ENCODE results near the gene LRRC8B. TPM values are rescaled to one million over a fixed set of nuclear protein-coding genes. Genes with fewer than 3 reads are reported as not detected.

Gene LRRC8B
- total RNA-seq, 1 donor from 2014 or later, result 19.1 TPM

GRCh38 chr1:89603651-89604413 is 79.2 kb downstream of the LRRC8B start:
- CTCF ChIA-PET, result interaction anchor here (0.7 to 7.3 kb wide), 4 partner anchors 12 to 160 kb away, joined by 3 to 49 read pairs (median 8); no protein-coding TSS in a partner anchor
- Mint-ChIP-seq H3K36me3 (ENCODE audit: low read depth) (no peaks in the 10 kb centered on the region), H3K4me1 (peaks cover 35% of the 10 kb centered on the region), H3K9me3 (no peaks in the 10 kb centered on the region), H3K27me3 (no peaks in the 10 kb centered on the region), H3K27ac (no peak overlapping the region), H3K4me3 (no peak overlapping the region)
- no peak for TF ChIP-seq CTCF (IDR thresholded peaks at IDR 0.05)
- DNase-seq, result no peak
- ATAC-seq (ENCODE audit: low read depth), result no peak
- POLR2A ChIA-PET, result no interaction called here
- intact Hi-C loops (cut with micrococcal nuclease), result no loop called here

- intact Hi-C loops (cut with micrococcal nuclease), result no loop called here
- no peak for ATAC-seq (ENCODE audit: low read depth)
- POLR2A ChIA-PET, result no interaction called here
These were observed 79.7 kb downstream of the LRRC8B start for GRCh38 chr1:89604414-89604735.

GRCh38 chr1:89605692-89606091 is 81.1 kb downstream of the LRRC8B start:
- H3K4me1 Mint-ChIP-seq, result peaks cover 46% of the 10 kb centered on the region
- H3K9me3 Mint-ChIP-seq, result no peaks in the 10 kb centered on the region
- intact Hi-C loops (cut with micrococcal nuclease), result no loop called here
- no peak for ATAC-seq (ENCODE audit: low read depth)
- ChIA-PET CTCF (interaction anchor here (2.3 to 7.3 kb wide), 3 partner anchors 11 to 158 kb away, joined by 6 to 49 read pairs (median 11); no protein-coding TSS in a partner anchor), POLR2A (no interaction called here)
- no peak for DNase-seq
- no peak for TF ChIP-seq CTCF (IDR thresholded peaks at IDR 0.05)
- no peaks in the 10 kb centered on the region for H3K36me3 Mint-ChIP-seq (ENCODE audit: low read depth)
- no peak overlapping the region for H3K27ac Mint-ChIP-seq
- H3K27me3 Mint-ChIP-seq, result no peaks in the 10 kb centered on the region
- H3K4me3 Mint-ChIP-seq, result no peak overlapping the region

More at GRCh38 chr1:89604414-89604735, 79.7 kb downstream of the LRRC8B start:
- TF ChIP-seq CTCF (IDR thresholded peaks at IDR 0.05), result no peak
- Mint-ChIP-seq H3K4me1 (peaks cover 35% of the 10 kb centered on the region), H3K36me3 (ENCODE audit: low read depth) (no peaks in the 10 kb centered on the region), H3K4me3 (no peak overlapping the region), H3K9me3 (no peaks in the 10 kb centered on the region), H3K27me3 (no peaks in the 10 kb centered on the region), H3K27ac (no peak overlapping the region)
- CTCF ChIA-PET, result interaction anchor here (2.3 to 7.3 kb wide), 3 partner anchors 12 to 159 kb away, joined by 6 to 49 read pairs (median 11); no protein-coding TSS in a partner anchor
- DNase-seq, result no peak

GRCh38 chr1:89606227-89606980 is 81.8 kb downstream of the LRRC8B start:
- DNase-seq (no peak), ATAC-seq (ENCODE audit: low read depth) (no peak)
- Mint-ChIP-seq H3K4me3 (peak overlapping the region; percentile 3), H3K36me3 (ENCODE audit: low read depth) (no peaks in the 10 kb centered on the region), H3K9me3 (no peaks in the 10 kb centered on the region), H3K27me3 (no peaks in the 10 kb centered on the region), H3K27ac (no peak overlapping the region), H3K4me1 (peaks cover 54% of the 10 kb centered on the region)
- intact Hi-C loops (cut with micrococcal nuclease), result no loop called here
- TF ChIP-seq CTCF (IDR thresholded peaks at IDR 0.05), result no peak
- CTCF ChIA-PET, result interaction anchor here (2.3 kb wide), 1 partner anchor 10 kb away, joined by 6 read pairs; no protein-coding TSS in a partner anchor
- POLR2A ChIA-PET, result no interaction called here

GRCh38 chr1:89607156-89607555 is 82.5 kb downstream of the LRRC8B start:
- Mint-ChIP-seq H3K36me3 (ENCODE audit: low read depth) (no peaks in the 10 kb centered on the region), H3K4me1 (peaks cover 58% of the 10 kb centered on the region), H3K9me3 (no peaks in the 10 kb centered on the region), H3K27ac (peak overlapping the region; percentile 72), H3K27me3 (no peaks in the 10 kb centered on the region), H3K4me3 (peak overlapping the region; percentile 35)
- ChIA-PET CTCF (interaction anchor here (1.1 to 1.7 kb wide), 2 partner anchors 10 to 89 kb away, joined by 3 to 8 read pairs; no protein-coding TSS in a partner anchor), POLR2A (no interaction called here)
- ATAC-seq (ENCODE audit: low read depth) (peak; percentile 31), DNase-seq (no peak)
- TF ChIP-seq CTCF (IDR thresholded peaks at IDR 0.05), result no peak
- intact Hi-C loops (cut with micrococcal nuclease), result no loop called here

All from activated B cell treated with CpG ODN at 0.5 μM for 24 hours (primary cell).